ENCODE results near the gene ABCG4. TPM values are rescaled to one million over a fixed set of nuclear protein-coding genes. Genes with fewer than 3 reads are reported as not detected.
"Not testable (repeated sequence)": the region's sequence is repeated elsewhere in the genome, so short reads cannot be mapped to it uniquely, and the experiment has no call there.

The ABCG4 gene
- polyA plus RNA-seq, 3 donors from 2014 or later: not detected

- Mint-ChIP-seq H3K9me3 (no peaks in the 10 kb centered on the region), H3K27ac (peak overlapping the region; percentile 85 to 96 (median 90)), H3K4me3 (peak overlapping the region; percentile 88 to 98 (median 95)), H3K36me3 (peaks cover 3 to 10% (median 8%) of the 10 kb centered on the region in 3 donors), H3K27me3 (ENCODE audit: low read depth in 3 of 3) (peaks cover 5 to 6% (median 6%) of the 10 kb centered on the region in 3 donors), H3K4me1 (peaks cover 28 to 42% of the 10 kb centered on the region in 2 donors)
- no peak for DNase-seq
Measured at GRCh38 chr11:119120639-119121007, 28.2 kb upstream of the ABCG4 start.

DNA sequence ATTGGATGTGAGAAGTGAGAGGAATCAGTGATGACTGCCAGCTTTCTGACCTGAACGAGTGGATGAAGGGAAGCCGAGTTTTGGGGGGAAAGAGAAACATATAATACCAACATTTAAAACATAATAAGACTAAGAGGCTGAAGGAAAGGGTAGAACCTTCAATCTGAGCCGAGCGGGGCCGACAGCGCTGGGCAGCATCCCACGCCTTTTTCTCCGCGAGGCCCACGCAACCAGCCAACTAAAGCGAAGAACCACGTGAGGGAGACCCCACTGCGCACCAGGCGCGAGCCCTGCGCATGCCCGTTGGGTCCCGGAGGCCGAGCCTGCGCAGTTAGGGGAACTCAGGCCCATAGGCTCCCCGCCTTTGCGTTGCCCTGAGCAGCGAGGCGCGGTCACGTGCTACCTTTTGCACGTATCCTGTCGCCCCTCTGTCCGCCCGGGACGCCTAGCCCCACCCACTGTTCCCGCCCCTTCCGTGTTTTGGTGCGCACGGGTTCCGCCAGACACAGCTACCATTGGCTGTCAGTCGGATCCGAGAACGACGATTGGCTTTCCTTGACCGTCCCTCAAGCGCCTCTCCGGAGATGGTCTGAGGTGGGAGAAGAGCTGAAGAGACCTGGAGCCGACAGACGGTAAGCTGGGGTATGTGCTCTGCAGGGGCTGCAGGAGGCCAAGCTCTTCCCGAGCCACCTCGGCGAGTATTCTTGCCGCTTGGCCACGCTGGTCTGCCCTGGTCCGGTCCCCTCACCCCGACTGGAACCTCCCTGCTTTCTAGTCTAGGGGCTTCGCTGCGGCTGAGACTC is 27.6 kb upstream of the ABCG4 start, which contains the start of gene HINFP:
Gene HINFP (plus strand): TSS at position 573 of the 803 bp plus-strand sequence. CDS start 5,365 bp downstream, outside the sequence.
- Mint-ChIP-seq H3K9me3 (no peaks in the 10 kb centered on the region), H3K4me1 (peaks cover 28 to 41% of the 10 kb centered on the region in 2 donors), H3K27ac (peak within 1 kb of the TSS; percentile 85 to 96 (median 90)), H3K4me3 (peak within 1 kb of the TSS; percentile 88 to 98 (median 95)), H3K36me3 (peaks cover 3 to 10% (median 7%) of the 10 kb centered on the region in 3 donors), H3K27me3 (ENCODE audit: low read depth in 3 of 3) (peaks cover 3 to 6% (median 5%) of the 10 kb centered on the region in 3 donors)
- peak; percentile 98 to 99 (median 99) for DNase-seq

DNA sequence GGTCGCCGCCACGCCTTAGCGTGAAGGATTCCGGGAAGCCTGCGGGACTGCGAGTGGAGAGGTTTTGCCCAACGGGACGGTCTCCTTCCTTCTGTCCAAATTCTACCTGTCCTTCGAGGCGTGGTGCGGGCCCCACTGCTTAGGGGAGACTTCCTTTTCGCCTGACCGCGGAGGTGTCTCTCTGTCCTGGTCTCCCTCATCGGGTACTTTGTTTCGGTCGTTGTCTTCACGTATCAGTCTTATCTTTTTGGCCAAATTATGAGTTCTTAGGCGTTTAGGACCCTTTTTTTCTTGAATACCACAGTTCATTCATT is 27.1 kb upstream of the ABCG4 start:
- H3K4me1 Mint-ChIP-seq: peaks cover 28 to 41% of the 10 kb centered on the region in 2 donors
- H3K9me3 Mint-ChIP-seq: no peaks in the 10 kb centered on the region
- H3K4me3 Mint-ChIP-seq: peak overlapping the region; percentile 88 to 98 (median 95)
- peaks cover 3 to 10% (median 8%) of the 10 kb centered on the region in 3 donors for H3K36me3 Mint-ChIP-seq
- DNase-seq: no peak
- H3K27me3 Mint-ChIP-seq (ENCODE audit: low read depth in 3 of 3): peaks cover 3 to 6% (median 5%) of the 10 kb centered on the region in 3 donors
- H3K27ac Mint-ChIP-seq: peak overlapping the region; percentile 85 to 96 (median 90)

GRCh38 chr11:119125821-119126220 is 23.0 kb upstream of the ABCG4 start:
- Mint-ChIP-seq H3K4me1 (peaks cover 22 to 32% of the 10 kb centered on the region in 2 donors), H3K36me3 (peaks cover 3 to 20% (median 19%) of the 10 kb centered on the region in 3 donors), H3K4me3 (no peak overlapping the region), H3K27me3 (ENCODE audit: low read depth in 3 of 3) (peaks cover 3 to 4% (median 4%) of the 10 kb centered on the region in 3 donors), H3K27ac (no peak overlapping the region), H3K9me3 (no peaks in the 10 kb centered on the region)
- DNase-seq: no peak

GRCh38 chr11:119126675-119127268 is 22.1 kb upstream of the ABCG4 start:
- no peak for DNase-seq
- H3K4me3 Mint-ChIP-seq: no peak overlapping the region
- H3K27ac Mint-ChIP-seq: peak overlapping the region in 2 of 6 donors; percentile 24 to 71
- peaks cover 17 to 23% of the 10 kb centered on the region in 2 donors for H3K4me1 Mint-ChIP-seq
- no peaks in the 10 kb centered on the region for H3K9me3 Mint-ChIP-seq
- peaks cover 0 to 2% (median 0%) of the 10 kb centered on the region in 3 donors for H3K27me3 Mint-ChIP-seq (ENCODE audit: low read depth in 3 of 3)
- peaks cover 3 to 25% (median 24%) of the 10 kb centered on the region in 3 donors for H3K36me3 Mint-ChIP-seq

DNA sequence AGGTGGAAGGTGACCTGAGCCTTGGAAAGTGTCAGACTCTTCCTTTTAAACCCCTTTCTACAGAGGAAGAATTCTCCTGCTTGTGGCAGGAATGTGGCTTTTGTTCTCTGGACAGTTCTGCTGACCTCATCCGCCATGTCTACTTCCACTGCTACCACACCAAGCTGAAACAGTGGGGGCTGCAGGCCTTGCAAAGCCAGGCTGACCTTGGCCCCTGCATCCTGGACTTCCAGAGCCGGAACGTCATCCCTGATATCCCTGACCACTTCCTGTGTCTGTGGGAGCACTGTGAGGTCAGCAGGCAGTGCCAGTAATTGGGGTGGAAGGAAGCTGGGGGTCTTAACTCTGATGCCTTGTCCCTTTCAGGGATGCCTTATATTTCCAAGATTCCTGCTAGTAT is 18.2 kb upstream of the ABCG4 start:
- H3K36me3 Mint-ChIP-seq: peaks cover 12 to 36% (median 27%) of the 10 kb centered on the region in 3 donors
- no peak overlapping the region for H3K4me3 Mint-ChIP-seq
- peaks cover 0 to 3% (median 0%) of the 10 kb centered on the region in 3 donors for H3K27me3 Mint-ChIP-seq (ENCODE audit: low read depth in 3 of 3)
- H3K27ac Mint-ChIP-seq: no peak overlapping the region
- peaks cover 0 to 2% (median 0%) of the 10 kb centered on the region in 6 donors for H3K9me3 Mint-ChIP-seq
- peaks cover 0 to 1% of the 10 kb centered on the region in 2 donors for H3K4me1 Mint-ChIP-seq
- no peak for DNase-seq

- no peak for DNase-seq
- peaks cover 12 to 31% (median 27%) of the 10 kb centered on the region in 3 donors for H3K36me3 Mint-ChIP-seq
- no peak overlapping the region for H3K4me3 Mint-ChIP-seq
- peaks cover 1 to 5% (median 3%) of the 10 kb centered on the region in 3 donors for H3K27me3 Mint-ChIP-seq (ENCODE audit: low read depth in 3 of 3)
- H3K9me3 Mint-ChIP-seq: peaks cover 0 to 2% (median 0%) of the 10 kb centered on the region in 6 donors
- no peaks in the 10 kb centered on the region for H3K4me1 Mint-ChIP-seq
- peak overlapping the region in 1 of 6 donors; percentile 58 for H3K27ac Mint-ChIP-seq
Measured at GRCh38 chr11:119134389-119134978, 14.4 kb upstream of the ABCG4 start.

- not testable (repeated sequence) for H3K36me3 Mint-ChIP-seq, H3K4me3 Mint-ChIP-seq, H3K4me1 Mint-ChIP-seq, H3K9me3 Mint-ChIP-seq, DNase-seq, H3K27ac Mint-ChIP-seq
- peaks cover 7 to 18% (median 12%) of the 10 kb centered on the region in 3 donors for H3K27me3 Mint-ChIP-seq (ENCODE audit: low read depth in 3 of 3)
Measured at GRCh38 chr11:119139276-119139675, 9.6 kb upstream of the ABCG4 start.

DNA sequence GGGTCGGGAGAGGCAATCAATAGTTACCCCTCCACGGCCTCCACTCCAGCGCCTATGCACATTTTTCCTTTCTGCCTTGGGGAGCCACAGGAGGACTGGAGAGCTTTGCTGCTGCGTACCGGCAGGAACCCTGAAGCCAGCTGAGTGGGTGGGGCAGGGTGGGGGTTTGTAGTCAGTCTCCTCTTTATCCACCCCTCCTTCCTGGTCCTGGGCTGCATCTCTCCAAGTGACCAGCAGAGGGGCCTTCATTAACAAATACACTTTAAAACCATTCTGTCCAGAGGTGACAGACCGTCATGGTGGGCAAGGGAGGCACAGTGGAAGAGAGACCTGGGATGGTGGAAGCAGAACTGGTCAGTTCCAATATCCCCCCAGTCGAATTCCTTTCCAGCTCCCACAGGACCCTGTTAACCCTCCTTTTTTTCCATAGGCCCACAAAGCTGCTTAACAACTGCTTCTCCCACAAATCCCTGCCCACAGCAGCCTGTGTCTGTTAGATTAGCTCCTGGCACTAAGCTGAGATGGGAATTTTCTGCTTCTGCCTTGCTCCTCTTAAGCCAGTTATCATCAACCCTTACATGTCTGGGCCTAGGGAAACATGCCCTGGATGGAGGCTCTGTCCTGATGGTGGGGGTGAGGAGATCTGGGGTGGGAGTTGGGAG is 3.9 kb upstream of the ABCG4 start:
- Mint-ChIP-seq H3K4me1 (peaks cover 7 to 8% of the 10 kb centered on the region in 2 donors), H3K4me3 (no peak overlapping the region), H3K36me3 (peaks cover 0 to 3% (median 0%) of the 10 kb centered on the region in 3 donors), H3K27ac (no peak overlapping the region), H3K27me3 (ENCODE audit: low read depth in 3 of 3) (peaks cover 8 to 27% (median 17%) of the 10 kb centered on the region in 3 donors), H3K9me3 (no peaks in the 10 kb centered on the region)
- peak in 2 of 3 donors; percentile 23 to 29 for DNase-seq

DNA sequence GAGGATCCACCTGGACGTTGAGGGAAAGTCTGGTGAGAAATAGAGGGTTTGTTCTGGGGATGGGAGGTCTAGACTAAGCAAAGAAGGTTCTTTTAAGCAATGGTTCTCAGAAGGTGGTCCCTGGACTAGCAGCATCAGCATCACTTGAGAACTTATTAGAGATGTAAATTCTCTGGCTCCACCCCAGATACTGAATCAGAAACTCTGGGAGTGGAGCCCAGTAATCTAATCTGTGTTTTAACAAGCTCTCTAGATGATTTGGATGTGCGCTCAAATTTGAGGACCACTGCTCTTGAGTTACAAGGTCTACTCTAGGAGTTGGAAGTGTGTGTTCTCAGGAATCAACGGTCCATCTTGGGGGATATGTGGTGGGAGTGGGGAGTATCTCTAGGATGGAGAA is 3.3 kb upstream of the ABCG4 start:
- no peak overlapping the region for H3K27ac Mint-ChIP-seq
- no peak overlapping the region for H3K4me3 Mint-ChIP-seq
- peaks cover 7 to 10% of the 10 kb centered on the region in 2 donors for H3K4me1 Mint-ChIP-seq
- no peak for DNase-seq
- H3K36me3 Mint-ChIP-seq: peaks cover 0 to 3% (median 0%) of the 10 kb centered on the region in 3 donors
- H3K9me3 Mint-ChIP-seq: no peaks in the 10 kb centered on the region
- H3K27me3 Mint-ChIP-seq (ENCODE audit: low read depth in 3 of 3): peaks cover 10 to 29% (median 22%) of the 10 kb centered on the region in 3 donors

GRCh38 chr11:119147604-119148333 is 1.1 kb upstream of the ABCG4 start:
- no peaks in the 10 kb centered on the region for H3K9me3 Mint-ChIP-seq
- no peak overlapping the region for H3K27ac Mint-ChIP-seq
- DNase-seq: no peak
- H3K27me3 Mint-ChIP-seq (ENCODE audit: low read depth in 3 of 3): peaks cover 9 to 31% (median 20%) of the 10 kb centered on the region in 3 donors
- H3K4me3 Mint-ChIP-seq: peak overlapping the region; percentile 76 to 85 (median 77)
- H3K4me1 Mint-ChIP-seq: peaks cover 7 to 10% of the 10 kb centered on the region in 2 donors
- peaks cover 0 to 3% (median 0%) of the 10 kb centered on the region in 3 donors for H3K36me3 Mint-ChIP-seq

GRCh38 chr11:119148720-119149017 is 183 bp upstream of the ABCG4 start:
- H3K27ac Mint-ChIP-seq: no peak overlapping the region
- no peak for DNase-seq
- H3K9me3 Mint-ChIP-seq: no peaks in the 10 kb centered on the region
- peaks cover 7 to 10% of the 10 kb centered on the region in 2 donors for H3K4me1 Mint-ChIP-seq
- H3K4me3 Mint-ChIP-seq: peak overlapping the region; percentile 76 to 85 (median 77)
- peaks cover 8 to 28% (median 21%) of the 10 kb centered on the region in 3 donors for H3K27me3 Mint-ChIP-seq (ENCODE audit: low read depth in 3 of 3)
- H3K36me3 Mint-ChIP-seq: peaks cover 0 to 2% (median 0%) of the 10 kb centered on the region in 3 donors

DNA sequence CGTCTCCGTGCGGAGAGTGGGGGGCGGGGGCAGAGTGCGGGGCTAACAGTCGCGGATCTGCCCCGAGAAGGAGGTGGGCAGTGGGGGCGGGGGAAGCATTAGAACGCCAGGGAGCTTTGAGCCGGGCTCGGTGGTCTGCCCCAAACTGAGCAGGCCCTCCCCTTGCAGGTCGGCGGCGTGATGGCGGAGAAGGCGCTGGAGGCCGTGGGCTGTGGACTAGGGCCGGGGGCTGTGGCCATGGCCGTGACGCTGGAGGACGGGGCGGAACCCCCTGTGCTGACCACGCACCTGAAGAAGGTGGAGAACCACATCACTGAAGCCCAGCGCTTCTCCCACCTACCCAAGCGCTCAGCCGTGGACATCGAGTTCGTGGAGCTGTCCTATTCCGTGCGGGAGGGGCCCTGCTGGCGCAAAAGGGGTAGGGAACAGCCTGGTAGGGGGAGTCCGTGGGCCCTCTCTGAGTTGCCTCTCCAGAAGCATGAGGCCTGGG is 979 bp downstream of the ABCG4 start:
- Mint-ChIP-seq H3K9me3 (no peaks in the 10 kb centered on the region), H3K27me3 (ENCODE audit: low read depth in 3 of 3) (peaks cover 8 to 25% (median 20%) of the 10 kb centered on the region in 3 donors), H3K4me3 (peak overlapping the region; percentile 6 to 64 (median 57)), H3K4me1 (peaks cover 7 to 10% of the 10 kb centered on the region in 2 donors), H3K27ac (no peak overlapping the region), H3K36me3 (no peaks in the 10 kb centered on the region)
- no peak for DNase-seq

Measured in immature natural killer cell (primary cell).